Measurements from ENCODE around the gene MAP7. TPM values are rescaled to one million over a fixed set of nuclear protein-coding genes. Genes with fewer than 3 reads are reported as not detected.

The MAP7 gene
- total and polyA plus RNA-seq, 2 experiments from 2014 or later, result 44.7 to 49.2 TPM

DNA sequence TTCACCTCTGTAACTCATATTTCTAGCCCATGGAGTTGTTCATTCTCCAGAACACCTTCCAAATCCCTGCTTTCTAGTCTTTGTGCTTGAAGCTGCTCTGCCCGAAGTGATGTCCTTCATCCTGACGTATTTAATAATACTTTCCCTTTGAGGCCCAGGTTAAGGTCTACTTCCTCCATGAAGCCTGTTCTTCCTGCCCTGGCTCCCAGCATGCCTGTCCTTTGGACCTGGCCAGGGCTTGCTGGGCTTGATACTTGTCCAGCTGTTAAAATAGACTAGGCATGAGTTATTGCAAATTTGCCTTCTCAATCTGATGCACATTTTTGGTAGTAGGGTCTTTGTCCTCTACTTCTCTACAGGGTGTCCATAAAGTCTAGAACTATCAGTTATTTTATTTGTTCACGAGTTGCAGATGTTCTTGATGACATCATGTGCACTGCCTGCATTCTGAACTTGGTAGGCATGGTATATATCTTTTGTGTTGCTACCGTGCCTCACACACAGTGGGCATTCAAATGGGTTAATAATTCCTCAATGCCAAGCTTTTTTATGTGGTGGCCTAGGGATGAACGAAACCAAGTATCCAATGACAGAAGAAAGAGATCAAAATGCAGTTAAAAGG lies 3.1 kb upstream of the MAP7 start:
- H3K27ac ChIP-seq (ENCODE audit: low read depth), result no peak overlapping the region
- no peak overlapping the region for H3K4me3 ChIP-seq
- TF ChIP-seq ZNF114 (CRISPR knock-in tag; IDR thresholded peaks at IDR 0.05) (no peak), EZH2 (IDR thresholded peaks at IDR 0.05; ENCODE audit: low read depth, unreplicated experiment) (no peak), CREB1 (CRISPR knock-in tag; IDR thresholded peaks at IDR 0.05; ENCODE audit: low read depth) (no peak), NANOG (IDR thresholded peaks at IDR 0.05; ENCODE audit: borderline replicate concordance) (no peak), ZNF331 (CRISPR knock-in tag; IDR thresholded peaks at IDR 0.05; ENCODE audit: low read depth) (no peak), POLR2AphosphoS5 (IDR thresholded peaks at IDR 0.05; ENCODE audit: low read depth) (no peak), STAT1 (IDR thresholded peaks at IDR 0.05; ENCODE audit: unreplicated experiment) (no peak), JUNB (IDR thresholded peaks at IDR 0.05; ENCODE audit: unreplicated experiment) (no peak)
- TF ChIP-seq, protein P1, sequence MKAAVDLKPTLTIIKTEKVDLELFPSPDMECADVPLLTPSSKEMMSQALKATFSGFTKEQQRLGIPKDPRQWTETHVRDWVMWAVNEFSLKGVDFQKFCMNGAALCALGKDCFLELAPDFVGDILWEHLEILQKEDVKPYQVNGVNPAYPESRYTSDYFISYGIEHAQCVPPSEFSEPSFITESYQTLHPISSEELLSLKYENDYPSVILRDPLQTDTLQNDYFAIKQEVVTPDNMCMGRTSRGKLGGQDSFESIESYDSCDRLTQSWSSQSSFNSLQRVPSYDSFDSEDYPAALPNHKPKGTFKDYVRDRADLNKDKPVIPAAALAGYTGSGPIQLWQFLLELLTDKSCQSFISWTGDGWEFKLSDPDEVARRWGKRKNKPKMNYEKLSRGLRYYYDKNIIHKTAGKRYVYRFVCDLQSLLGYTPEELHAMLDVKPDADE (IDR thresholded peaks at IDR 0.05), result no peak
- TF ChIP-seq, protein P2, sequence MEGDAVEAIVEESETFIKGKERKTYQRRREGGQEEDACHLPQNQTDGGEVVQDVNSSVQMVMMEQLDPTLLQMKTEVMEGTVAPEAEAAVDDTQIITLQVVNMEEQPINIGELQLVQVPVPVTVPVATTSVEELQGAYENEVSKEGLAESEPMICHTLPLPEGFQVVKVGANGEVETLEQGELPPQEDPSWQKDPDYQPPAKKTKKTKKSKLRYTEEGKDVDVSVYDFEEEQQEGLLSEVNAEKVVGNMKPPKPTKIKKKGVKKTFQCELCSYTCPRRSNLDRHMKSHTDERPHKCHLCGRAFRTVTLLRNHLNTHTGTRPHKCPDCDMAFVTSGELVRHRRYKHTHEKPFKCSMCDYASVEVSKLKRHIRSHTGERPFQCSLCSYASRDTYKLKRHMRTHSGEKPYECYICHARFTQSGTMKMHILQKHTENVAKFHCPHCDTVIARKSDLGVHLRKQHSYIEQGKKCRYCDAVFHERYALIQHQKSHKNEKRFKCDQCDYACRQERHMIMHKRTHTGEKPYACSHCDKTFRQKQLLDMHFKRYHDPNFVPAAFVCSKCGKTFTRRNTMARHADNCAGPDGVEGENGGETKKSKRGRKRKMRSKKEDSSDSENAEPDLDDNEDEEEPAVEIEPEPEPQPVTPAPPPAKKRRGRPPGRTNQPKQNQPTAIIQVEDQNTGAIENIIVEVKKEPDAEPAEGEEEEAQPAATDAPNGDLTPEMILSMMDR (conservative IDR thresholded peaks at IDR 0.05; ENCODE audit: low read depth in 2 of 2), result no peak
- TF ChIP-seq, protein P3, sequence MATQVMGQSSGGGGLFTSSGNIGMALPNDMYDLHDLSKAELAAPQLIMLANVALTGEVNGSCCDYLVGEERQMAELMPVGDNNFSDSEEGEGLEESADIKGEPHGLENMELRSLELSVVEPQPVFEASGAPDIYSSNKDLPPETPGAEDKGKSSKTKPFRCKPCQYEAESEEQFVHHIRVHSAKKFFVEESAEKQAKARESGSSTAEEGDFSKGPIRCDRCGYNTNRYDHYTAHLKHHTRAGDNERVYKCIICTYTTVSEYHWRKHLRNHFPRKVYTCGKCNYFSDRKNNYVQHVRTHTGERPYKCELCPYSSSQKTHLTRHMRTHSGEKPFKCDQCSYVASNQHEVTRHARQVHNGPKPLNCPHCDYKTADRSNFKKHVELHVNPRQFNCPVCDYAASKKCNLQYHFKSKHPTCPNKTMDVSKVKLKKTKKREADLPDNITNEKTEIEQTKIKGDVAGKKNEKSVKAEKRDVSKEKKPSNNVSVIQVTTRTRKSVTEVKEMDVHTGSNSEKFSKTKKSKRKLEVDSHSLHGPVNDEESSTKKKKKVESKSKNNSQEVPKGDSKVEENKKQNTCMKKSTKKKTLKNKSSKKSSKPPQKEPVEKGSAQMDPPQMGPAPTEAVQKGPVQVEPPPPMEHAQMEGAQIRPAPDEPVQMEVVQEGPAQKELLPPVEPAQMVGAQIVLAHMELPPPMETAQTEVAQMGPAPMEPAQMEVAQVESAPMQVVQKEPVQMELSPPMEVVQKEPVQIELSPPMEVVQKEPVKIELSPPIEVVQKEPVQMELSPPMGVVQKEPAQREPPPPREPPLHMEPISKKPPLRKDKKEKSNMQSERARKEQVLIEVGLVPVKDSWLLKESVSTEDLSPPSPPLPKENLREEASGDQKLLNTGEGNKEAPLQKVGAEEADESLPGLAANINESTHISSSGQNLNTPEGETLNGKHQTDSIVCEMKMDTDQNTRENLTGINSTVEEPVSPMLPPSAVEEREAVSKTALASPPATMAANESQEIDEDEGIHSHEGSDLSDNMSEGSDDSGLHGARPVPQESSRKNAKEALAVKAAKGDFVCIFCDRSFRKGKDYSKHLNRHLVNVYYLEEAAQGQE (IDR thresholded peaks at IDR 0.05; ENCODE audit: unreplicated experiment), result no peak
- TF ChIP-seq, protein P4, sequence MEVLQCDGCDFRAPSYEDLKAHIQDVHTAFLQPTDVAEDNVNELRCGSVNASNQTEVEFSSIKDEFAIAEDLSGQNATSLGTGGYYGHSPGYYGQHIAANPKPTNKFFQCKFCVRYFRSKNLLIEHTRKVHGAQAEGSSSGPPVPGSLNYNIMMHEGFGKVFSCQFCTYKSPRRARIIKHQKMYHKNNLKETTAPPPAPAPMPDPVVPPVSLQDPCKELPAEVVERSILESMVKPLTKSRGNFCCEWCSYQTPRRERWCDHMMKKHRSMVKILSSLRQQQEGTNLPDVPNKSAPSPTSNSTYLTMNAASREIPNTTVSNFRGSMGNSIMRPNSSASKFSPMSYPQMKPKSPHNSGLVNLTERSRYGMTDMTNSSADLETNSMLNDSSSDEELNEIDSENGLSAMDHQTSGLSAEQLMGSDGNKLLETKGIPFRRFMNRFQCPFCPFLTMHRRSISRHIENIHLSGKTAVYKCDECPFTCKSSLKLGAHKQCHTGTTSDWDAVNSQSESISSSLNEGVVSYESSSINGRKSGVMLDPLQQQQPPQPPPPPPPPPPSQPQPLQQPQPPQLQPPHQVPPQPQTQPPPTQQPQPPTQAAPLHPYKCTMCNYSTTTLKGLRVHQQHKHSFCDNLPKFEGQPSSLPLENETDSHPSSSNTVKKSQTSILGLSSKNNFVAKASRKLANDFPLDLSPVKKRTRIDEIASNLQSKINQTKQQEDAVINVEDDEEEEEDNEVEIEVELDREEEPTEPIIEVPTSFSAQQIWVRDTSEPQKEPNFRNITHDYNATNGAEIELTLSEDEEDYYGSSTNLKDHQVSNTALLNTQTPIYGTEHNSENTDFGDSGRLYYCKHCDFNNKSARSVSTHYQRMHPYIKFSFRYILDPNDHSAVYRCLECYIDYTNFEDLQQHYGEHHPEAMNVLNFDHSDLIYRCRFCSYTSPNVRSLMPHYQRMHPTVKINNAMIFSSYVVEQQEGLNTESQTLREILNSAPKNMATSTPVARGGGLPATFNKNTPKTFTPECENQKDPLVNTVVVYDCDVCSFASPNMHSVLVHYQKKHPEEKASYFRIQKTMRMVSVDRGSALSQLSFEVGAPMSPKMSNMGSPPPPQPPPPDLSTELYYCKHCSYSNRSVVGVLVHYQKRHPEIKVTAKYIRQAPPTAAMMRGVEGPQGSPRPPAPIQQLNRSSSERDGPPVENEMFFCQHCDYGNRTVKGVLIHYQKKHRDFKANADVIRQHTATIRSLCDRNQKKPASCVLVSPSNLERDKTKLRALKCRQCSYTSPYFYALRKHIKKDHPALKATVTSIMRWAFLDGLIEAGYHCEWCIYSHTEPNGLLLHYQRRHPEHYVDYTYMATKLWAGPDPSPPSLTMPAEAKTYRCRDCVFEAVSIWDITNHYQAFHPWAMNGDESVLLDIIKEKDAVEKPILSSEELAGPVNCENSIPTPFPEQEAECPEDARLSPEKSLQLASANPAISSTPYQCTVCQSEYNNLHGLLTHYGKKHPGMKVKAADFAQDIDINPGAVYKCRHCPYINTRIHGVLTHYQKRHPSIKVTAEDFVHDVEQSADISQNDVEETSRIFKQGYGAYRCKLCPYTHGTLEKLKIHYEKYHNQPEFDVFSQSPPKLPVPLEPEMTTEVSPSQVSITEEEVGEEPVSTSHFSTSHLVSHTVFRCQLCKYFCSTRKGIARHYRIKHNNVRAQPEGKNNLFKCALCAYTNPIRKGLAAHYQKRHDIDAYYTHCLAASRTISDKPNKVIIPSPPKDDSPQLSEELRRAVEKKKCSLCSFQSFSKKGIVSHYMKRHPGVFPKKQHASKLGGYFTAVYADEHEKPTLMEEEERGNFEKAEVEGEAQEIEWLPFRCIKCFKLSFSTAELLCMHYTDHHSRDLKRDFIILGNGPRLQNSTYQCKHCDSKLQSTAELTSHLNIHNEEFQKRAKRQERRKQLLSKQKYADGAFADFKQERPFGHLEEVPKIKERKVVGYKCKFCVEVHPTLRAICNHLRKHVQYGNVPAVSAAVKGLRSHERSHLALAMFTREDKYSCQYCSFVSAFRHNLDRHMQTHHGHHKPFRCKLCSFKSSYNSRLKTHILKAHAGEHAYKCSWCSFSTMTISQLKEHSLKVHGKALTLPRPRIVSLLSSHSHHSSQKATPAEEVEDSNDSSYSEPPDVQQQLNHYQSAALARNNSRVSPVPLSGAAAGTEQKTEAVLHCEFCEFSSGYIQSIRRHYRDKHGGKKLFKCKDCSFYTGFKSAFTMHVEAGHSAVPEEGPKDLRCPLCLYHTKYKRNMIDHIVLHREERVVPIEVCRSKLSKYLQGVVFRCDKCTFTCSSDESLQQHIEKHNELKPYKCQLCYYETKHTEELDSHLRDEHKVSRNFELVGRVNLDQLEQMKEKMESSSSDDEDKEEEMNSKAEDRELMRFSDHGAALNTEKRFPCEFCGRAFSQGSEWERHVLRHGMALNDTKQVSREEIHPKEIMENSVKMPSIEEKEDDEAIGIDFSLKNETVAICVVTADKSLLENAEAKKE (CRISPR knock-in tag; IDR thresholded peaks at IDR 0.05), result no peak
- ATAC-seq (no peak), DNase-seq (ENCODE audit: low spot score) (no peak)
- Mint-ChIP-seq H3K4me3 (no peak overlapping the region), H3K9me3 (no peaks in the 10 kb centered on the region), H3K36me3 (ENCODE audit: low read depth) (no peaks in the 10 kb centered on the region; the same call in 2 of the 3 replicates), H3K27ac (no peak overlapping the region), H3K4me1 (peaks cover 13% of the 10 kb centered on the region), H3K27me3 (ENCODE audit: insufficient read depth, low read depth, poor library complexity) (peaks cover 10% of the 10 kb centered on the region)
- no peaks in the 10 kb centered on the region for H3K9me2 ChIP-seq (ENCODE audit: insufficient read depth)
- peaks cover 37% of the 10 kb centered on the region for H3K27me3 ChIP-seq (ENCODE audit: insufficient read depth)
- H3F3A ChIP-seq (replicated peaks; ENCODE audit: low read depth), result no peaks in the 10 kb centered on the region
- H2AFZ ChIP-seq, result no peak overlapping the region
- peaks cover 14% of the 10 kb centered on the region for H3K79me2 ChIP-seq (replicated peaks; ENCODE audit: insufficient read depth)
- no peaks in the 10 kb centered on the region for H3K36me3 ChIP-seq (ENCODE audit: insufficient read depth)
- no peak overlapping the region for H3K4me2 ChIP-seq
- H3K4me1 ChIP-seq (ENCODE audit: insufficient read depth), result peaks cover 15% of the 10 kb centered on the region
- H4K20me1 ChIP-seq (replicated peaks; ENCODE audit: insufficient read depth), result peaks cover 3% of the 10 kb centered on the region; the same call in 1 of the 2 replicates
